ENCODE results near the gene EDN2. TPM values are rescaled to one million over a fixed set of nuclear protein-coding genes. Genes with fewer than 3 reads are reported as not detected.

The EDN2 gene
- total and polyA plus RNA-seq, 2 of the 8 experiments (the other 6 are each of a cell fraction or from before 2014, with no cell fraction given): 0.32 to 0.39 TPM

DNA sequence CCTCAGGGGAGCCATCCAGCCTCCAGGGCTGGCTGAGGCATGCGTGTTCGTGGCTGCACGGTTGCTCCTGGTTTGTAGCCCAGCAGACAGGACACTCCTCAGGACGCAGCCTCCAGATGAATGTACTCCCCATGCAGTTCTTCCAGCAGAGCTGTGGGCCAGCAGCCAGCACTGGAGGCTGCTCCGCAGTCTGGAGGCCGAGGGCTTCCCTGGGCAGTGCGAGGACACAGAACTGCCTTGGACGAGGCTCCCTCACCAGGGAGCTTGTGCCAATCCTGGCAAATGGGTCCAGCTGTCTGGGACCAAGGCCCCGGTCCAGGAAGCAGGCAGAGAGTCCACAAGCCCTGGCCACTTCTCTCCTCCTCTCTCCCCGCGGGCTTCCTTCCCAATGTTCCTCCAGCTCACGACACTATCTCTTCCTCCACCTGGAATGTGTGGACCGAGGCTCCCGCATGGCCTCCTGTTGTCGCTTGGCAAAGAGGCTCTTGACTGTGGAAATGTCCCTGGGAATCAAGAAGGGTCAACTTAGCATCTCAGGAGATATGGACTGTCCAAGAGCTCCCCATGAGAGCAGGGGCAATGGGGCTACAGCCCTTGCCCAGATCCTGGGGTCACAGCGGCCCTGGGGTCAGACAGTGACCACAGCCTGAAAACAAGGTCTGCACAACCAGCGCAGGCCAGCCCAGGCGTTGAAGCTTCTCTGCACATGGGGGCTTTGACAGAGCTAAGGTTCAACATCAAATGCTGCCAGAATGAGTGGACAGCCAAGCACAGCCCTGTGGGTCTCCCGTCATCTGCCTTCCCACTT lies 5.3 kb downstream of the EDN2 start (continued):
- TF ChIP-seq, protein P1, sequence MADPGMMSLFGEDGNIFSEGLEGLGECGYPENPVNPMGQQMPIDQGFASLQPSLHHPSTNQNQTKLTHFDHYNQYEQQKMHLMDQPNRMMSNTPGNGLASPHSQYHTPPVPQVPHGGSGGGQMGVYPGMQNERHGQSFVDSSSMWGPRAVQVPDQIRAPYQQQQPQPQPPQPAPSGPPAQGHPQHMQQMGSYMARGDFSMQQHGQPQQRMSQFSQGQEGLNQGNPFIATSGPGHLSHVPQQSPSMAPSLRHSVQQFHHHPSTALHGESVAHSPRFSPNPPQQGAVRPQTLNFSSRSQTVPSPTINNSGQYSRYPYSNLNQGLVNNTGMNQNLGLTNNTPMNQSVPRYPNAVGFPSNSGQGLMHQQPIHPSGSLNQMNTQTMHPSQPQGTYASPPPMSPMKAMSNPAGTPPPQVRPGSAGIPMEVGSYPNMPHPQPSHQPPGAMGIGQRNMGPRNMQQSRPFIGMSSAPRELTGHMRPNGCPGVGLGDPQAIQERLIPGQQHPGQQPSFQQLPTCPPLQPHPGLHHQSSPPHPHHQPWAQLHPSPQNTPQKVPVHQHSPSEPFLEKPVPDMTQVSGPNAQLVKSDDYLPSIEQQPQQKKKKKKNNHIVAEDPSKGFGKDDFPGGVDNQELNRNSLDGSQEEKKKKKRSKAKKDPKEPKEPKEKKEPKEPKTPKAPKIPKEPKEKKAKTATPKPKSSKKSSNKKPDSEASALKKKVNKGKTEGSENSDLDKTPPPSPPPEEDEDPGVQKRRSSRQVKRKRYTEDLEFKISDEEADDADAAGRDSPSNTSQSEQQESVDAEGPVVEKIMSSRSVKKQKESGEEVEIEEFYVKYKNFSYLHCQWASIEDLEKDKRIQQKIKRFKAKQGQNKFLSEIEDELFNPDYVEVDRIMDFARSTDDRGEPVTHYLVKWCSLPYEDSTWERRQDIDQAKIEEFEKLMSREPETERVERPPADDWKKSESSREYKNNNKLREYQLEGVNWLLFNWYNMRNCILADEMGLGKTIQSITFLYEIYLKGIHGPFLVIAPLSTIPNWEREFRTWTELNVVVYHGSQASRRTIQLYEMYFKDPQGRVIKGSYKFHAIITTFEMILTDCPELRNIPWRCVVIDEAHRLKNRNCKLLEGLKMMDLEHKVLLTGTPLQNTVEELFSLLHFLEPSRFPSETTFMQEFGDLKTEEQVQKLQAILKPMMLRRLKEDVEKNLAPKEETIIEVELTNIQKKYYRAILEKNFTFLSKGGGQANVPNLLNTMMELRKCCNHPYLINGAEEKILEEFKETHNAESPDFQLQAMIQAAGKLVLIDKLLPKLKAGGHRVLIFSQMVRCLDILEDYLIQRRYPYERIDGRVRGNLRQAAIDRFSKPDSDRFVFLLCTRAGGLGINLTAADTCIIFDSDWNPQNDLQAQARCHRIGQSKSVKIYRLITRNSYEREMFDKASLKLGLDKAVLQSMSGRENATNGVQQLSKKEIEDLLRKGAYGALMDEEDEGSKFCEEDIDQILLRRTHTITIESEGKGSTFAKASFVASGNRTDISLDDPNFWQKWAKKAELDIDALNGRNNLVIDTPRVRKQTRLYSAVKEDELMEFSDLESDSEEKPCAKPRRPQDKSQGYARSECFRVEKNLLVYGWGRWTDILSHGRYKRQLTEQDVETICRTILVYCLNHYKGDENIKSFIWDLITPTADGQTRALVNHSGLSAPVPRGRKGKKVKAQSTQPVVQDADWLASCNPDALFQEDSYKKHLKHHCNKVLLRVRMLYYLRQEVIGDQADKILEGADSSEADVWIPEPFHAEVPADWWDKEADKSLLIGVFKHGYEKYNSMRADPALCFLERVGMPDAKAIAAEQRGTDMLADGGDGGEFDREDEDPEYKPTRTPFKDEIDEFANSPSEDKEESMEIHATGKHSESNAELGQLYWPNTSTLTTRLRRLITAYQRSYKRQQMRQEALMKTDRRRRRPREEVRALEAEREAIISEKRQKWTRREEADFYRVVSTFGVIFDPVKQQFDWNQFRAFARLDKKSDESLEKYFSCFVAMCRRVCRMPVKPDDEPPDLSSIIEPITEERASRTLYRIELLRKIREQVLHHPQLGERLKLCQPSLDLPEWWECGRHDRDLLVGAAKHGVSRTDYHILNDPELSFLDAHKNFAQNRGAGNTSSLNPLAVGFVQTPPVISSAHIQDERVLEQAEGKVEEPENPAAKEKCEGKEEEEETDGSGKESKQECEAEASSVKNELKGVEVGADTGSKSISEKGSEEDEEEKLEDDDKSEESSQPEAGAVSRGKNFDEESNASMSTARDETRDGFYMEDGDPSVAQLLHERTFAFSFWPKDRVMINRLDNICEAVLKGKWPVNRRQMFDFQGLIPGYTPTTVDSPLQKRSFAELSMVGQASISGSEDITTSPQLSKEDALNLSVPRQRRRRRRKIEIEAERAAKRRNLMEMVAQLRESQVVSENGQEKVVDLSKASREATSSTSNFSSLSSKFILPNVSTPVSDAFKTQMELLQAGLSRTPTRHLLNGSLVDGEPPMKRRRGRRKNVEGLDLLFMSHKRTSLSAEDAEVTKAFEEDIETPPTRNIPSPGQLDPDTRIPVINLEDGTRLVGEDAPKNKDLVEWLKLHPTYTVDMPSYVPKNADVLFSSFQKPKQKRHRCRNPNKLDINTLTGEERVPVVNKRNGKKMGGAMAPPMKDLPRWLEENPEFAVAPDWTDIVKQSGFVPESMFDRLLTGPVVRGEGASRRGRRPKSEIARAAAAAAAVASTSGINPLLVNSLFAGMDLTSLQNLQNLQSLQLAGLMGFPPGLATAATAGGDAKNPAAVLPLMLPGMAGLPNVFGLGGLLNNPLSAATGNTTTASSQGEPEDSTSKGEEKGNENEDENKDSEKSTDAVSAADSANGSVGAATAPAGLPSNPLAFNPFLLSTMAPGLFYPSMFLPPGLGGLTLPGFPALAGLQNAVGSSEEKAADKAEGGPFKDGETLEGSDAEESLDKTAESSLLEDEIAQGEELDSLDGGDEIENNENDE (IDR thresholded peaks at IDR 0.05; ENCODE audit: insufficient replicate concordance, low read length): no peak
- TF ChIP-seq YY1 (IDR thresholded peaks at IDR 0.05; ENCODE audit: low read depth, low read length) (no peak), CTBP2 (IDR thresholded peaks at IDR 0.05; ENCODE audit: borderline replicate concordance, insufficient read depth, insufficient read length, low read length) (no peak), RXRA (IDR thresholded peaks at IDR 0.05; ENCODE audit: insufficient read depth, low read depth, low read length) (no peak), ZNF274 (IDR thresholded peaks at IDR 0.05; ENCODE audit: borderline replicate concordance, extremely low read depth, low read length) (no peak), SP1 (IDR thresholded peaks at IDR 0.05; ENCODE audit: low read depth, low read length) (no peak), KDM1A (IDR thresholded peaks at IDR 0.05; ENCODE audit: borderline replicate concordance, low read length) (no peak), SUZ12 (IDR thresholded peaks at IDR 0.05; ENCODE audit: low read length) (no peak)
